DMS53 treated with DMSO at 0.1 percent for 48 hours (cell line): ENCODE measurements around the gene SIAH3.

Experiments used
- DNase-seq: peaks from one replicate; lab custom pipeline; 2025; ENCODE audit not compliant: unreplicated experiment; lab: John Stamatoyannopoulos, UW

Gene SIAH3

GRCh38 chr13:45748941-45749759 is 102.4 kb downstream of the SIAH3 start:
- DNase-seq, result no peak

DNA sequence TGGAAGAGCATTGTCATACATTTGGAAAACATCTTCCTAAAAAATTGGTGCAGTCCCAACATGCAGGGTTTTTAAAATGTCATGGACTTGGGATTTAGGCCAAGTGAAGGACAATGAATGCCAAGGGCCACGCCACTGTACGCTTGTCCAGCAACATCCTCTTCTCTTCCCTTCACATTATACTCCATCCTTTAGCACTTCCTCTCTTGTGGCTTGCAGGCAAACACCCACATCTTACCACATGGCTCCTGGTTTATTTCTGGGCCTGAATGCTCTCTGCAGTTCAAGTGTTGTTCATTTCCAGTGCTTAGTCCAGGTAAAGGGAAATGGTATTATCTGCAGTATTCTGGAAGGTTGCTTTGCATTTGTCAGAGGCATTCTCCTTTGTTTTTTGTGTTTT is 104.5 kb downstream of the SIAH3 start:
- DNase-seq, result no peak

- DNase-seq, result no peak
Measured at GRCh38 chr13:45744979-45745378, 106.6 kb downstream of the SIAH3 start.

DNA sequence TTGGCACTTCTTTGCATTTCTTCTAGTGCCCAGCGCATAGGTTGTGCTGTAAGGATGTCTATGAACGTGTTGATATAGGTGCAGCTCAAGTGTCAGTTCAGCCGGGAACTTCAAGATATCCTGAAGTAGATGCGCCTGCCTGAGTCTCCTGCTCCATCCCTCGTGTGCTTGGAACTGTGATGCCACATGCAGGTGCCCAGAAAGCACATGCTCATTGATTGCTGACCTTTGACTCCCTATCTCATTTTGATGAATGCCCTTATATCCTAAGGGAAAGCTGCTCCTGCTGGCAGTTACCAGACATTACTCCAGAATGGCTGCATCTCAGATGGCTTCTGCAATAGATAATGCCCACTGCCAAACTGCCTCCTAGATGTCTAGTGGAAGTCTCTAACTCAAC is 108.6 kb downstream of the SIAH3 start:
- DNase-seq, result no peak

- no peak for DNase-seq
Measured at GRCh38 chr13:45737571-45738017, 114.0 kb downstream of the SIAH3 start.

DNA sequence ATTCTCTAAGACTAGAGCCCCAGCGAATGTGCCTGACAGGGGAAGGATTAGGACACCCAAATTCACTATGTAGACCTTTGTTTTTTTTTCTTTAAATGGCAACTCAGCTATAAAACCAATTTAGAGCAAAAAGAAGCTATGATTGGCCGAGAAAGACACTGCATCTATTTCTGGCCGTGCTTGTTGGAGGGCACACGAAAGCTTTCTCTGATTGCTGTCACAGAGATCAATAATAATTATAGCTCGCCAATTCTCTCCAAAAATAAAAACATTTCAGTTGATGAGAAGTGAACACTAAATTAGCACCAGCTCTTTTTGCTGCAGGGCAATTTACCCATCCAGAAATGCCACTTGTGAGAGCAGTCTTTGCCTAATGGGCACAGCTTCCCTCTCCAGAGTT is 118.2 kb downstream of the SIAH3 start:
- no peak for DNase-seq

DNA sequence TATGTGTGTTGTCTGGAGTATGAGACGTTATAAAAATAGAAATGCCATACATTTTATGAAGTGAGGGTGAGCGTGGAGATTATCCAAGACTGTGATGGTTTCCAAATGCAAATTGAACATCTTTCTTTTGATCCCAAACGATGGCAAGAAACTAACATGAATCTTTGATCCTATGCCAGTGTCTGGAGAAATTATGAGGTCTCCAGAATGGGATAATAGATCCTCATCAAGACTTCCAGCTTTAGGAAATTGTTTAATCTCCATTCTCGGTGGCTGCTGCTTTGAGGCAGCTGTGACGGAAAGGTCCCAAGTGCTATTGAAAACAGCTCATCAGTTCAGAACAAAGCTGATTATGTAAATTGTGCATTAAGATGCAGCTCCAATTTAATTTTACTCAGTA is 118.6 kb downstream of the SIAH3 start:
- DNase-seq, result no peak

DNA sequence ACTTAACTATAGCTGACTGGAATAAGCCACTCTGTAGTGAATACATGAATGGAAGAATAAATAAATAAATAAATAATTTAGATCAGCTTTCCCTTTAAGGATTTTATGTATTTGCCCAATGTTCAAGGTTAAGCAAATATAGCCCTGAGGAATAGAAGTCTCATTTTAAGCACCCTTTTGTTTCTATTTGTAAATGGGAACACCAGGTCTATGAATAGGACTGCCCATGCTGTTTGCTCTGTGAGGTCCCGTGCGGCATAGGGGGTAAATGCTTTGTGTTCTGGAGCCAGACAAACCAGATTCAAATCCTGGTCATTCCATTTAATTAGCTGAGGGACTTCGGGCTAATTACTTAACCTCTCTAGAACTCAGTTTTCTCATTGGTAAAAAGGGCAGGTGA is 120.1 kb downstream of the SIAH3 start:
- DNase-seq, result no peak

DNA sequence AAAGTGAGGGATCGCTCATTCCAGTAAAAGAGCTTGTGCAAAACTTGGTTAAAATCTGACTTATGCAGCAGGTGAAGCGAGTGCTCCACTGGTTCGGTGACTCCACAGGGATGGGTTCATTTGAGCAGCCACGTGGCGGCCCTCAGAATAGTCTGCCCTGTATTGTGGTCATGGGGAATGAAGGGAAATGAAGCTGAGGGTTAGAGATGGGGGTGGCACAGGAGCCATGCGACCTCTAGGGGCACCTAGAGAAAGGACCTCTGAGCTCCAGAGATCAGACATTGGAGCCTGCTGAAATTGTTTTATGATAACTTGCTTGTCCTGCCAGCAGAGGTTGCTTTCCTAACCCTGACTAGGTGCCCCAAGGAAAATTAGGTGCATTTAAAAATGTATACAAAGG is 122.8 kb downstream of the SIAH3 start:
- DNase-seq, result peak; percentile 3
